ENCODE results near the gene BLVRB. TPM values are rescaled to one million over a fixed set of nuclear protein-coding genes. Genes with fewer than 3 reads are reported as not detected.

The BLVRB gene
- total RNA-seq, 1 donor from 2014 or later, result 11.3 TPM

DNA sequence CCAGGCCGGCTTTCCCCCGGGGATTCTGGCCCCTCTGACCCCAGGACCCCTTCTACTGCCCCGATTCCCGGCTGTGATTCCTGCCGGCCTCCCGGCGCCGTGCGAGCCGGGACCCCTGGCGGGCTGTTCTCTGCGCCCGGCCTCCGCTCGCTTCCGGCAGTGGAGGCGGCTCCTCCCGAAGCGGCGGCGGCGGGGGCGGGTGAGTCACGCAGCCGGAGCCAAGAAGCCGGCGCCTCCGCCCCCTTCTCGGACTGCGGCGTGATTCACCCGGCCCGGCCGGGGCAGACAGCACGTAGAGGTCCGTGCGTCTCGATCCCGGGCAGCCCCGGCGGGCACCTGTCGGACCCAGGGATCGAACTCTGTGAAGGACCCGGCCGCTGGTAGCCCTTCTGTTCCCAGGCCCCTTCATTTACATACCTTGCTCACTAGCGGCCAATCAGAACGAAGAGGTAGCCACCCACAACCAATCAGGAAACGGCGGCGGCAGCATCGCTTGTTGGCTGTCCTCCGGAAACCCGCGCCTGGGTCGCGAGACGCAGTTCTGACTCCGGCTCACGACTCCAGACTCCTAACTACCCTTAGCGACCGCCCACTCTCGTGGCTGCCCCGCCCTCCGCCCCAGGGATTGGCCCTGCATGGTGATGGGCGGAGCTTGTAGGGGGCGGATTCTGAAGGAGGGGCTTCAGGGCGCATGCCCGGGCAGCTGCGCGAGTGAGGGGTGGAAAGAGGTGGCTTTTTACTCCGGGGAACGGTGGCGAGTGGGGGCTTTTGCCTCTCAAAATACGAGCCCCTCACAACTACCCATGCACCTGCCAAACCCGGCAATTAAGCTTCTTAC is 39.9 kb downstream of the BLVRB start, which contains the start of gene SERTAD1:
SERTAD1 (minus strand) TSS at position 543 of the 838 bp plus-strand sequence. CDS start 2,446 bp downstream, outside the sequence.
- no peaks in the 10 kb centered on the region for H3K27me3 ChIP-seq
- peaks cover 27% of the 10 kb centered on the region for H3K4me1 Mint-ChIP-seq

DNA sequence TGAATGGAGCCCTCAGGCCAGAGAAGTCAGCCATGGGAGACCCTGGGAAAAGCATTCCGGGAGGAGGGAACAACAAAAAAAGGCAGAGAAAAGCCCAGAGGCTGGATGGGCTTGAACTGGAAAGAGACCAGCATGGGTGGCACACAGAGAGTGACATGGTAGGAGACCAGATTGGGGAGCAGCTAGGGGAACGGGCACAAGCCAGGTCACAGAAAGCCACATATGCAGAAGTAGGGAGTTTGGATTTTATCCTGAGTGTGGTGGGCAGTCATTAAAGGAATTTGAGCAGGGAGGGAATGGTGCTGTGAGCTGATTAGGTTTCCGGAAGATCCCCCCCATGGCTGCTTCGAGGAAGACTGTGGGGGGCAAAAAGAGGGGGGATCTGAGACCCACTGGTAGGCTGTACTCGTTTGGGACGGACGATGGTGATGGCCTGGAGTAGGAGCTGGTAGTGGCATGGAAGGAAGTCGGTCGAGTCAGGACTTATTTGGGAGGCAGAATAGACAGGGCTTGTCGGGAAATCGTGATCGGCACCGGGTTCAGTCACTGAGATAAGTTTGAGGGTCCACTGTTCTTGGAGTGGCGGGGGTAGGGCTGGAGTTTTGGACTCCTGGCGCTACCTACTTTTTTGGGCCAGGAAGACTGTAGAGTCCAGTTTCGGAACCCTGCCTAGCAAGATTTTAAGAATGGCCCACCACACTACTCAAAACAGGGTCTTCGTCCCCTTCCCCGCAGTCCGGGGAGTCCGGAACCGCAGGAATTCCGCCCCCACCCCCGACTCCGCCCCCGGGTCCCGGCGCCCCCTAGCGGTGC is 40.7 kb downstream of the BLVRB start:
- peak; percentile 50 for DNase-seq (ENCODE audit: low spot score)
- peak overlapping the region; percentile 89 for H3K27ac ChIP-seq
- Mint-ChIP-seq H3K27me3 (ENCODE audit: insufficient read depth, low read depth) (peaks cover 16% of the 10 kb centered on the region), H3K9me3 (no peaks in the 10 kb centered on the region), H3K4me1 (peaks cover 27% of the 10 kb centered on the region), H3K4me3 (peak overlapping the region; percentile 98), H3K36me3 (no peaks in the 10 kb centered on the region), H3K27ac (peak overlapping the region; percentile 97)
- H3K9me3 ChIP-seq (ENCODE audit: low read depth), result no peaks in the 10 kb centered on the region
- peaks cover 52% of the 10 kb centered on the region for H3F3A ChIP-seq (ENCODE audit: low read depth)
- H3K4me3 ChIP-seq, result peak overlapping the region; percentile 81
- peaks cover 11% of the 10 kb centered on the region for H3K4me1 ChIP-seq
- H4K20me1 ChIP-seq (ENCODE audit: low read depth), result no peaks in the 10 kb centered on the region
- H3K36me3 ChIP-seq, result no peaks in the 10 kb centered on the region
- H3K79me2 ChIP-seq (ENCODE audit: low read depth), result peaks cover 7% of the 10 kb centered on the region
- H3K27me3 ChIP-seq, result no peaks in the 10 kb centered on the region
- H2AFZ ChIP-seq (replicated peaks), result peak overlapping the region; percentile 88
- H3K4me2 ChIP-seq, result peak overlapping the region; percentile 85
- no peak overlapping the region for H3K9ac ChIP-seq
- no peak for TF ChIP-seq EZH2phosphoT487 (IDR thresholded peaks at IDR 0.05)
- TF ChIP-seq, protein P1, sequence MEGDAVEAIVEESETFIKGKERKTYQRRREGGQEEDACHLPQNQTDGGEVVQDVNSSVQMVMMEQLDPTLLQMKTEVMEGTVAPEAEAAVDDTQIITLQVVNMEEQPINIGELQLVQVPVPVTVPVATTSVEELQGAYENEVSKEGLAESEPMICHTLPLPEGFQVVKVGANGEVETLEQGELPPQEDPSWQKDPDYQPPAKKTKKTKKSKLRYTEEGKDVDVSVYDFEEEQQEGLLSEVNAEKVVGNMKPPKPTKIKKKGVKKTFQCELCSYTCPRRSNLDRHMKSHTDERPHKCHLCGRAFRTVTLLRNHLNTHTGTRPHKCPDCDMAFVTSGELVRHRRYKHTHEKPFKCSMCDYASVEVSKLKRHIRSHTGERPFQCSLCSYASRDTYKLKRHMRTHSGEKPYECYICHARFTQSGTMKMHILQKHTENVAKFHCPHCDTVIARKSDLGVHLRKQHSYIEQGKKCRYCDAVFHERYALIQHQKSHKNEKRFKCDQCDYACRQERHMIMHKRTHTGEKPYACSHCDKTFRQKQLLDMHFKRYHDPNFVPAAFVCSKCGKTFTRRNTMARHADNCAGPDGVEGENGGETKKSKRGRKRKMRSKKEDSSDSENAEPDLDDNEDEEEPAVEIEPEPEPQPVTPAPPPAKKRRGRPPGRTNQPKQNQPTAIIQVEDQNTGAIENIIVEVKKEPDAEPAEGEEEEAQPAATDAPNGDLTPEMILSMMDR (IDR thresholded peaks at IDR 0.05), result no peak
- TF ChIP-seq EZH2 (IDR thresholded peaks at IDR 0.05), result no peak

More for the DNA sequence above, 39.9 kb downstream of the BLVRB start, which contains the start of gene SERTAD1:
- DNase-seq (ENCODE audit: low spot score), result peak; percentile 100
- Histone ChIP-seq H3K36me3 (no peaks in the 10 kb centered on the region), H3K4me3 (peak within 1 kb of the TSS; percentile 81), H3K4me2 (peak within 1 kb of the TSS; percentile 85), H3K9me3 (ENCODE audit: low read depth) (no peaks in the 10 kb centered on the region), H2AFZ (replicated peaks) (peak within 1 kb of the TSS; percentile 88), H3K4me1 (peaks cover 11% of the 10 kb centered on the region), H4K20me1 (ENCODE audit: low read depth) (no peaks in the 10 kb centered on the region), H3K27ac (peak within 1 kb of the TSS; percentile 89), H3K79me2 (ENCODE audit: low read depth) (peaks cover 7% of the 10 kb centered on the region), H3K9ac (no peak within 1 kb of the TSS), H3F3A (ENCODE audit: low read depth) (peaks cover 45% of the 10 kb centered on the region)
- Mint-ChIP-seq H3K36me3 (no peaks in the 10 kb centered on the region), H3K27me3 (ENCODE audit: insufficient read depth, low read depth) (peaks cover 14% of the 10 kb centered on the region), H3K4me3 (peak within 1 kb of the TSS; percentile 98), H3K27ac (peak within 1 kb of the TSS; percentile 98), H3K9me3 (no peaks in the 10 kb centered on the region)
- TF ChIP-seq, protein P1 (IDR thresholded peaks at IDR 0.05), result peak; percentile 95
- no peak for TF ChIP-seq EZH2phosphoT487 (IDR thresholded peaks at IDR 0.05)

DNA sequence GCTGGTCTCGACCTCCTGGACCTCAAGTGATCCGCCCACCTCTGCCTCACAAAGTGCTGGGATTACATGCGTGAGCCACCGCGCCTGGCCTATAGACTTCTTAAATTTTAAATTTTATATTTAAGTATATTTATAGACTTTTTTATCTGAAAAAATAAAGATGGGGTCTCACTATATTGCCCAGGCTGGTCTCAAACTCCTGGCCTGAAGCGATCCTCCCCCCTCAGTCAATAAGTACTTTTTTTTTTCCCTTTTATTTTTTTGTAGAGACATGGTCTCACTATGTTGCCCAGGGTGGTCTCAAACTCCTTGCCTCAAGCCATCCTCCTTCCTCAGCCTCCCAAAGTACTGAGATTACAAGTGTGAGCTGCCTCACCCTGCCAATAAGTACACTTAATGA is 41.6 kb downstream of the BLVRB start:
- H3K79me2 ChIP-seq (ENCODE audit: low read depth), result peaks cover 7% of the 10 kb centered on the region
- no peak for TF ChIP-seq EZH2phosphoT487 (IDR thresholded peaks at IDR 0.05)
- TF ChIP-seq, protein P1 (IDR thresholded peaks at IDR 0.05), result no peak
- TF ChIP-seq EZH2 (IDR thresholded peaks at IDR 0.05), result no peak
- no peak overlapping the region for H2AFZ ChIP-seq (replicated peaks)

More for the DNA sequence above, 41.6 kb downstream of the BLVRB start:
- Histone ChIP-seq H3K9ac (no peak overlapping the region), H3K9me3 (ENCODE audit: low read depth) (no peaks in the 10 kb centered on the region), H3K27ac (no peak overlapping the region), H3F3A (ENCODE audit: low read depth) (peaks cover 49% of the 10 kb centered on the region), H3K4me3 (no peak overlapping the region), H3K4me2 (peak overlapping the region; percentile 85), H3K27me3 (no peaks in the 10 kb centered on the region), H4K20me1 (ENCODE audit: low read depth) (no peaks in the 10 kb centered on the region), H3K36me3 (no peaks in the 10 kb centered on the region), H3K4me1 (peaks cover 11% of the 10 kb centered on the region)
- Mint-ChIP-seq H3K4me3 (no peak overlapping the region), H3K4me1 (peaks cover 24% of the 10 kb centered on the region), H3K27ac (no peak overlapping the region), H3K27me3 (ENCODE audit: insufficient read depth, low read depth) (peaks cover 14% of the 10 kb centered on the region), H3K9me3 (no peaks in the 10 kb centered on the region), H3K36me3 (no peaks in the 10 kb centered on the region)
- no peak for DNase-seq (ENCODE audit: low spot score)

All from neural progenitor cell (in vitro differentiated cells).